C4-2B (cell line): ENCODE measurements around the gene HGFAC.

ENCODE experiments used
- ZFX ChIP-seq: fragments of 450-650 bp; IDR thresholded peaks from 2 replicates; pipeline ENCODE4 v1.6.1; 2017
- TF ChIP-seq, protein P1 (sequence below): fragments of 450-650 bp; conservative IDR thresholded peaks from 2 replicates; pipeline ENCODE4 v1.5.1; 2017; ENCODE audit warnings: mild to moderate bottlenecking

DNA sequence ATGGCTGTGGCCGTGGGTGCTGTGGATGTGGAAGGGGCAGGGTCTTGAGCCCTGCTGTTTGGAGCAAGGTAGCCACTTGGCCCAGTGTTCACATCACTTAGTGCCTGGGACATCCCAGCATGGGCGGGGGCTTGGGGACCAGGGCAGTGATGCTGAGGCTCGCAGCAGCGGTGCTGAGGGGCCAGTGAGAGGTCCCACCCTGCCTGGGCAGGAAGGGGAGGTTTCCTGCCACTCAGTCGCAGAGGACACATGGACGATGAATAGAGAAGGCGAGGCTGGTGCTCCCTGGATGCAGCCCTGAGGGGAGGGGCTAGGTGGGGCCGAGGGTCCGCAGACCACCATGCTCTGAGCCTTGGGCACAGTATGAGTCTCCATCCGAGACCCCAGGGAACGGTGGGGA, 47.1 kb downstream of the HGFAC start:
- TF ChIP-seq, protein P1, sequence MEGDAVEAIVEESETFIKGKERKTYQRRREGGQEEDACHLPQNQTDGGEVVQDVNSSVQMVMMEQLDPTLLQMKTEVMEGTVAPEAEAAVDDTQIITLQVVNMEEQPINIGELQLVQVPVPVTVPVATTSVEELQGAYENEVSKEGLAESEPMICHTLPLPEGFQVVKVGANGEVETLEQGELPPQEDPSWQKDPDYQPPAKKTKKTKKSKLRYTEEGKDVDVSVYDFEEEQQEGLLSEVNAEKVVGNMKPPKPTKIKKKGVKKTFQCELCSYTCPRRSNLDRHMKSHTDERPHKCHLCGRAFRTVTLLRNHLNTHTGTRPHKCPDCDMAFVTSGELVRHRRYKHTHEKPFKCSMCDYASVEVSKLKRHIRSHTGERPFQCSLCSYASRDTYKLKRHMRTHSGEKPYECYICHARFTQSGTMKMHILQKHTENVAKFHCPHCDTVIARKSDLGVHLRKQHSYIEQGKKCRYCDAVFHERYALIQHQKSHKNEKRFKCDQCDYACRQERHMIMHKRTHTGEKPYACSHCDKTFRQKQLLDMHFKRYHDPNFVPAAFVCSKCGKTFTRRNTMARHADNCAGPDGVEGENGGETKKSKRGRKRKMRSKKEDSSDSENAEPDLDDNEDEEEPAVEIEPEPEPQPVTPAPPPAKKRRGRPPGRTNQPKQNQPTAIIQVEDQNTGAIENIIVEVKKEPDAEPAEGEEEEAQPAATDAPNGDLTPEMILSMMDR: no peak
- no peak for TF ChIP-seq ZFX
